IMR-90 (cell line): ENCODE measurements around the gene ITIH5. TPM values are rescaled to one million over a fixed set of nuclear protein-coding genes. Genes with fewer than 3 reads are reported as not detected.

Experiments used
- ATAC-seq: fragments of 200-7000 bp; cut with Tn5 transposase; 2 replicates; pipeline ENCODE4 v1.9.1; 2020; ENCODE audit warnings: low read depth, mild to moderate bottlenecking, moderate library complexity
- BruUV-seq: library from RNA; stranded (reverse); fragments of 400-500 nt; replicated peaks from 2 replicates; lab custom pipeline; 2021; lab: Mats Ljungman, UMichigan
- CTCF ChIA-PET: fragments of 300-600 bp; formaldehyde crosslinking; extraction: SDS; loops from one replicate; lab custom pipeline; 2021; ENCODE audit warnings: antibody characterized with exemption; lab: Yijun Ruan, JAX
- POLR2A ChIA-PET: fragments of 300-600 bp; sonication (Branson Sonifier 250); formaldehyde crosslinking; loops from one replicate; lab custom pipeline; 2022; ENCODE audit warnings: antibody characterized with exemption; ENCODE audit not compliant: unreplicated experiment; lab: Charles Lee
- DNase-seq: peaks from one replicate; pipeline ENCODE4 v3.0.0; 2013
- H2AFZ ChIP-seq: replicated peaks from 2 replicates; pipeline ENCODE3; 2013; ENCODE audit warnings: low read length, mild to moderate bottlenecking; ENCODE audit not compliant: poor library complexity
- H2AK5ac ChIP-seq: 2 replicates; pipeline ENCODE4 v1.6.1; 2013; ENCODE audit warnings: low read depth, low read length, inconsistent platforms
- H2AK9ac ChIP-seq: replicated peaks from 2 replicates; pipeline ENCODE3; 2013; ENCODE audit warnings: mild to moderate bottlenecking, low read depth, low read length, moderate library complexity; ENCODE audit not compliant: poor library complexity
- H2BK120ac ChIP-seq: 2 replicates; pipeline ENCODE4 v1.6.1; 2013; ENCODE audit warnings: low read depth, low read length, inconsistent platforms
- H2BK15ac ChIP-seq: 3 replicates; pipeline ENCODE4 v1.6.1; 2013; ENCODE audit warnings: low read depth, low read length, inconsistent platforms
- H2BK20ac ChIP-seq: 2 replicates; pipeline ENCODE4 v1.6.1; 2013; ENCODE audit warnings: low read depth, mild to moderate bottlenecking, inconsistent platforms, low read length, moderate library complexity
- H2BK5ac ChIP-seq: 2 replicates; pipeline ENCODE4 v1.6.1; 2013; ENCODE audit warnings: mild to moderate bottlenecking, low read depth, low read length, inconsistent platforms; ENCODE audit not compliant: poor library complexity, severe bottlenecking
- H3K14ac ChIP-seq: replicated peaks from 2 replicates; pipeline ENCODE4 v1.6.1; 2013; ENCODE audit warnings: low read depth, low read length, inconsistent platforms
- H3K18ac ChIP-seq: 2 replicates; pipeline ENCODE4 v1.6.1; 2013; ENCODE audit warnings: low read depth, low read length, control low read depth
- H3K23ac ChIP-seq: 2 replicates; pipeline ENCODE4 v1.6.1; 2013; ENCODE audit warnings: low read depth, low read length, inconsistent platforms
- H3K27ac ChIP-seq: 2 replicates; pipeline ENCODE4 v1.5.1; 2013; ENCODE audit warnings: mild to moderate bottlenecking, control low read depth, low read length; ENCODE audit not compliant: insufficient read depth
- H3K27me3 ChIP-seq: 2 replicates; pipeline ENCODE4 v1.6.1; 2013; ENCODE audit warnings: low read length; ENCODE audit not compliant: control insufficient read depth, insufficient read depth
- H3K36me3 ChIP-seq: 2 replicates; pipeline ENCODE4 v1.6.1; 2013; ENCODE audit warnings: low read length, mixed read lengths; ENCODE audit not compliant: control insufficient read depth, insufficient read depth
- H3K4ac ChIP-seq: 2 replicates; pipeline ENCODE4 v1.6.1; 2013; ENCODE audit warnings: low read depth, low read length, inconsistent platforms
- H3K4me1 ChIP-seq: 2 replicates; pipeline ENCODE4 v1.6.1; 2013; ENCODE audit warnings: low read length, mixed read lengths; ENCODE audit not compliant: control insufficient read depth, insufficient read depth
- H3K4me2 ChIP-seq: 2 replicates; pipeline ENCODE4 v1.6.1; 2013; ENCODE audit warnings: low read depth, mild to moderate bottlenecking, control low read depth, low read length, moderate library complexity
- H3K4me3 ChIP-seq: 2 replicates; pipeline ENCODE4 v1.5.1; 2013; ENCODE audit warnings: low read depth, mild to moderate bottlenecking, control low read depth, low read length, moderate library complexity; ENCODE audit not compliant: insufficient read depth
- H3K56ac ChIP-seq: 2 replicates; pipeline ENCODE4 v1.6.1; 2013; ENCODE audit warnings: low read length, inconsistent platforms; ENCODE audit not compliant: insufficient read depth; ENCODE audit errors: extremely low read depth
- H3K79me1 ChIP-seq, 2 experiments: 2 replicates each; pipeline ENCODE4 v1.6.1; 2013; ENCODE audit warnings: low read length in 2 of 2, inconsistent platforms in 1 of 2, low read depth in 1 of 2
- H3K9ac ChIP-seq: 2 replicates; pipeline ENCODE4 v1.6.1; 2013; ENCODE audit warnings: low read depth, low read length, control low read depth
- H3K9me1 ChIP-seq: 2 replicates; pipeline ENCODE4 v1.6.1; 2013; ENCODE audit warnings: low read length, inconsistent platforms; ENCODE audit not compliant: insufficient read depth
- H3K9me3 ChIP-seq: 2 replicates; pipeline ENCODE4 v1.6.1; 2013; ENCODE audit warnings: low read length; ENCODE audit not compliant: control insufficient read depth, insufficient read depth
- H4K20me1 ChIP-seq: 2 replicates; pipeline ENCODE4 v1.6.1; 2013; ENCODE audit warnings: low read length, inconsistent platforms; ENCODE audit not compliant: insufficient read depth
- H4K5ac ChIP-seq: 2 replicates; pipeline ENCODE4 v1.6.1; 2013; ENCODE audit warnings: mild to moderate bottlenecking, low read depth, low read length, control low read depth
- H4K8ac ChIP-seq, 2 experiments: 2 replicates each; pipeline ENCODE4 v1.6.1; 2013; ENCODE audit warnings: low read depth in 2 of 2, low read length in 2 of 2, control low read depth in 1 of 2, inconsistent platforms in 1 of 2
- H4K91ac ChIP-seq: 2 replicates; pipeline ENCODE4 v1.6.1; 2013; ENCODE audit warnings: low read depth, low read length, inconsistent platforms; ENCODE audit not compliant: insufficient read depth
- BHLHE40 ChIP-seq: fragments of 150-350 bp; IDR thresholded peaks from 2 replicates; pipeline ENCODE4 v1.6.1; 2016; ENCODE audit warnings: mild to moderate bottlenecking, low read depth, low read length
- CEBPB ChIP-seq: IDR thresholded peaks from 2 replicates; pipeline ENCODE4 v1.6.1; 2012; ENCODE audit warnings: low read depth, low read length, improper control_type of control experiment
- CHD1 ChIP-seq: IDR thresholded peaks from 2 replicates; pipeline ENCODE4 v1.6.1; 2012; ENCODE audit warnings: low read depth, low read length, improper control_type of control experiment
- MAFK ChIP-seq: IDR thresholded peaks from 2 replicates; pipeline ENCODE4 v1.6.1; 2012; ENCODE audit warnings: low read depth, low read length, improper control_type of control experiment
- MXI1 ChIP-seq: IDR thresholded peaks from 2 replicates; pipeline ENCODE4 v1.6.1; 2012; ENCODE audit warnings: low read depth, mild to moderate bottlenecking, low read length, moderate library complexity, borderline replicate concordance
- NFE2L2 ChIP-seq: fragments of 150-350 bp; IDR thresholded peaks from 2 replicates; pipeline ENCODE4 v1.6.1; 2016; ENCODE audit warnings: low read depth, mild to moderate bottlenecking, low read length
- RCOR1 ChIP-seq: IDR thresholded peaks from 2 replicates; pipeline ENCODE4 v1.6.1; 2012; ENCODE audit warnings: mild to moderate bottlenecking, low read length, improper control_type of control experiment; ENCODE audit not compliant: insufficient replicate concordance
- RFX5 ChIP-seq: IDR thresholded peaks from 2 replicates; pipeline ENCODE4 v1.8.0; 2012; ENCODE audit warnings: low read depth, mild to moderate bottlenecking, low read length, moderate library complexity
- WGBS, 2 experiments: methylation state at CpG; one replicate each; pipeline versions ENCODE4 v1.1.5 to v1.1.7; 2013; ENCODE audit warnings: missing lambda C conversion rate in 2 of 2; ENCODE audit not compliant: insufficient read length in 1 of 2; ENCODE audit errors: extremely low coverage in 2 of 2; 5-methylcytosine and 5-hydroxymethylcytosine counted together
- dilution Hi-C: fragments of 300-500 bp; cut with HindIII; formaldehyde crosslinking; loops from one replicate; pipeline ENCODE4 v1.14.3; 2018; ENCODE audit warnings: low sequenced_read_pairs; ENCODE audit not compliant: unreplicated experiment
- in situ Hi-C: fragments of 300-500 bp; cut with MboI; formaldehyde crosslinking; loops from 3 replicates; pipeline ENCODE4 v1.14.3; 2019; ENCODE audit warnings: low sequenced_read_pairs, inconsistent platforms, mixed read lengths
- intact Hi-C: fragments of 100-400 bp; cut with micrococcal nuclease; formaldehyde crosslinking; loops from 2 replicates; pipeline ENCODE4 v1.10.0; 2022
- polyA plus RNA-seq, 3 experiments: library from polyadenylated mRNA; depleted of rRNA; stranded (reverse); fragments of >200 nt; gene quantifications; 2 replicates each; pipeline ENCODE4 v1.2.3, GENCODE V29; 2012; ENCODE audit warnings: low replicate concordance in 1 of 3
- total RNA-seq: library from RNA; depleted of rRNA; stranded (reverse); fragments of >200 nt; gene quantifications from 2 replicates; pipeline ENCODE4 v1.2.3, GENCODE V29; 2012

The ITIH5 gene
- total and polyA plus RNA-seq, 2 of the 4 experiments (the other 2 are of a cell fraction) = under 0.01 to 0.07 TPM

DNA sequence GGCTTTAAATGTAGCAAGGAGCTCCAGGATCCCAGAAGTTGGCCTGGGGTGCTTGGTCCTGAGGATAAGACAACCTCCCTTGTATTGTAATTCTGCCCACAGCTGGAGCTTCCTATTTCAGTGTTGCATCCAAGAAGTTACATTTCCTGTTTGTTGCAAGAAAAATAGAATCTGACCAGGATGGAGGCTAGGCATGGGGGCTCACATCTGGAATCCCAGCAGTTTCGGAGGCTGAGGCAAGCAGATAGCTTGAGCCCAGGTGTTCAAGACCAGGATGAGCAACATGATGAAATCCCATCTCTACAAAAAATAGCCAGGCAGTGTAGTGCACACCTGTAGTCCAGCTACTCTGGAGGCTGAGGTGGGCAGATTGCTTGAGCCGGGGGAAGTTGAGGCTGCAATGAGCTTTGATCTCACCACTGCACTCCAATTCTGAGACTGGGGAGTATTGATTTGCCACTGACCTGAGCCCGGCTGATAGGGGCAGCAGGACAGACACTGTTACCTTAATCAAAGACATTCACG is 35.6 kb upstream of the ITIH5 start:
- Histone ChIP-seq H3K27me3 (no peaks in the 10 kb centered on the region; the same call in 1 of the 2 replicates), H3K9me3 (no peaks in the 10 kb centered on the region), H3K4me1 (no peaks in the 10 kb centered on the region), H2BK15ac (no peak overlapping the region), H4K5ac (no peak overlapping the region), H2BK5ac (no peak overlapping the region), H3K4ac (no peak overlapping the region), H4K20me1 (no peaks in the 10 kb centered on the region), H2AK5ac (no peak overlapping the region), H3K9me1 (no peaks in the 10 kb centered on the region), H3K14ac (no peak overlapping the region), H3K9ac (no peak overlapping the region), H3K23ac (no peak overlapping the region), H3K56ac (no peak overlapping the region), H3K18ac (no peak overlapping the region), H3K36me3 (no peaks in the 10 kb centered on the region), H2BK120ac (no peak overlapping the region), H2BK20ac (no peak overlapping the region), H3K4me2 (no peak overlapping the region), H3K79me1 (no peaks in the 10 kb centered on the region), H3K27ac (no peak overlapping the region), H4K91ac (no peak overlapping the region), H3K4me3 (no peak overlapping the region), H2AFZ (no peak overlapping the region), H2AK9ac (no peak overlapping the region), H4K8ac (no peak overlapping the region)
- TF ChIP-seq CEBPB (no peak), NFE2L2 (no peak), MXI1 (no peak), BHLHE40 (no peak), RFX5 (no peak), MAFK (no peak), CHD1 (no peak), RCOR1 (no peak)
- ChIA-PET CTCF (no interaction called here), POLR2A (no interaction called here)
- in situ Hi-C loops (no loop called here), intact Hi-C loops (no loop called here), dilution Hi-C loops (no loop called here)
- WGBS, 2 experiments = no CpG with 5 or more reads among the region's 4 CpGs
- no TSS peak for BruUV-seq
- DNase-seq (no peak), ATAC-seq (no peak)
